ENCODE results near the gene KARS1. TPM values are rescaled to one million over a fixed set of nuclear protein-coding genes. Genes with fewer than 3 reads are reported as not detected.

Gene KARS1
- total RNA-seq, 2 experiments from 2014 or later = 169 to 170 TPM

DNA sequence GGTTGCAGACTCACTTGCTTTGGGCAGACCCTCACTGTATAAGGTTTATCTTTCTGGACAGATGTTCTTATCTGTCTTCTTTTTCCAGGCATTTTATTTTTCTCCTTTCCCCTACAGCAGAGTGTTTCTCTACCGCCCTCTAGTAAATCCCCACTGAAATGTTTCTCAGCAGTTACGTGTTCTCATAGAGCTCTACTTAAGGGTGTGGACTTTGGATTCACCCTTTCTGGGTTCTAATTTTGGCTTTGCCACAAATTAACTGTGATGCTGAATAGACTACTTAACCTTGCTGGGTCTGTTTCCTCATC, 26.3 kb downstream of the KARS1 start:
- POLR2A ChIA-PET = interaction anchor here (1.1 to 7.3 kb wide), 7 partner anchors 10 to 64 kb away, joined by 3 to 184 read pairs (median 20); partner anchors contain the start of genes GABARAPL2, KARS1, TERF2IP and TMEM231
- Mint-ChIP-seq H3K4me1 (peaks cover 67% of the 10 kb centered on the region), H3K9me3 (no peaks in the 10 kb centered on the region), H3K4me3 (peak overlapping the region; percentile 18), H3K27me3 (no peaks in the 10 kb centered on the region), H3K36me3 (ENCODE audit: low read depth) (peaks cover 45% of the 10 kb centered on the region), H3K27ac (peak overlapping the region; percentile 94)
- CTCF ChIA-PET = interaction anchor here (0.7 to 3.5 kb wide), 13 partner anchors 15 to 422 kb away, joined by 3 to 30 read pairs (median 4); partner anchors contain the start of genes GABARAPL2, KARS1, TERF2IP and TMEM170A
- DNase-seq = no peak

DNA sequence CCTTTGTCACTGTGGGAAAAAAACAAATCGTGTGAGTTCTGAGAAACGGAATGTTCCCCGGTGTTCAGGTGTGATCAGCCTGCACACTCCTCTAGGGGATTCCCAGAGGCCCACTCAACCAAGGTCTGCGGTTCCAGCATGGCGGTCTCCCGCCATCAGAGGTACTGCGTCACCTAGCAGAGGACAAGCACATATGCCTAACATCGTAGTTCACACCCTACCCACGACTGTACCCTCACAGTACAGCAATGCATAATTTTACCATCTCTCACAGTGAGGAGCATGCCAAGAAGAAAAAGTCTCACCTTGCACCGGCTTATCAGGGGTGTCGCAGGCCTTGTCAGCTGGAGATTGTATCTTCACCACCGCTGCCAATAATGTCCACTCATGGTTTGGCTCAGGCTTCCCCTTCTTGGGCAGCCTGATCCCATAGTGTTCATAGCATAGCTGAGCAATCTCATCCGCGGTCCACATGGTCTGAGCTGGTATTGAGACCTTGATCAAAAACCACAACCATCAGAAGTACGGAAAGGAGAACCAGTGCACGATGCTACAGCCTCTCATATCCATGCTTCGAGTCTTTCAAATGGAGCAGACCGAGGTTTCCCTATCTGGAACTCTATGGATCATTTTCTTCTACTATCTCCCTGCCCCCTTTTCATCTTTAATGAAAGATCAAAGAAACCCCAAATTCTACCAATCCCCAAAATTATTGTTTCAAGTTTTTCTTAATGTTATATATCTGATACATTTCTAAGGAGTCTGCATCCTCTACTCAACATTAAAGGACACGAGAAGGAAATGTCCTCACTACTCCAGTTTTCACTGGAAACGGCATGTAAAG, 26.9 kb downstream of the KARS1 start:
- Mint-ChIP-seq H3K4me3 (peak overlapping the region; percentile 22), H3K9me3 (no peaks in the 10 kb centered on the region), H3K27me3 (no peaks in the 10 kb centered on the region), H3K36me3 (ENCODE audit: low read depth) (peaks cover 45% of the 10 kb centered on the region), H3K4me1 (peaks cover 66% of the 10 kb centered on the region), H3K27ac (peak overlapping the region; percentile 94)
- CTCF ChIA-PET = interaction anchor here (1.1 to 3.5 kb wide), 9 partner anchors 14 to 421 kb away, joined by 3 to 30 read pairs (median 6); partner anchors contain the start of genes KARS1, TERF2IP and TMEM170A
- POLR2A ChIA-PET = interaction anchor here (1.3 to 7.3 kb wide), 5 partner anchors 20 to 64 kb away, joined by 3 to 184 read pairs (median 20); partner anchors contain the start of genes GABARAPL2, KARS1, TERF2IP and TMEM231
- peak; percentile 47 for DNase-seq

DNA sequence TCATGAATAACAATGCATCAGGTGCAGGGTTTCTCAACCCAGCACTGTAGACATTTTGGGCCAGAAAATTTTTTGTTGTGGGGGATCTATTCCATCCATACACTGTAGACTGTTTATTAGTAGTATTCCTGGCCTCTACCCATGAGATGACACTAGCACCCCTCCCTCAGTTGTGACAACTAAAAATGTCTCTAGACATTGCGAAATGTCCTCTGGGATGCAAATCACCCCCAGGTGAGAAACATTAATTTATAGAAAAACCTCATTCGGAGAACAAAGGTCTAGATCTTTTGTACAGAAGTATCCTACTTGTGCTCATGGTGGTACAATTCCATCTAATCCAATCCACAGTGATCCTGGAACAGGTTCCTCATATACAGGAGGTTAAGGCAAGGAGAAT, 28.7 kb downstream of the KARS1 start:
- Mint-ChIP-seq H3K4me1 (peaks cover 66% of the 10 kb centered on the region), H3K27ac (no peak overlapping the region), H3K36me3 (ENCODE audit: low read depth) (peaks cover 52% of the 10 kb centered on the region), H3K4me3 (no peak overlapping the region), H3K9me3 (no peaks in the 10 kb centered on the region), H3K27me3 (no peaks in the 10 kb centered on the region)
- CTCF ChIA-PET = interaction anchor here (2.1 kb wide), 1 partner anchor 102 kb away, joined by 6 read pairs; no protein-coding TSS in a partner anchor
- POLR2A ChIA-PET = interaction anchor here (7.3 kb wide), 1 partner anchor 30 kb away, joined by 184 read pairs; the partner anchor contains the start of genes KARS1 and TERF2IP
- no peak for DNase-seq

DNA sequence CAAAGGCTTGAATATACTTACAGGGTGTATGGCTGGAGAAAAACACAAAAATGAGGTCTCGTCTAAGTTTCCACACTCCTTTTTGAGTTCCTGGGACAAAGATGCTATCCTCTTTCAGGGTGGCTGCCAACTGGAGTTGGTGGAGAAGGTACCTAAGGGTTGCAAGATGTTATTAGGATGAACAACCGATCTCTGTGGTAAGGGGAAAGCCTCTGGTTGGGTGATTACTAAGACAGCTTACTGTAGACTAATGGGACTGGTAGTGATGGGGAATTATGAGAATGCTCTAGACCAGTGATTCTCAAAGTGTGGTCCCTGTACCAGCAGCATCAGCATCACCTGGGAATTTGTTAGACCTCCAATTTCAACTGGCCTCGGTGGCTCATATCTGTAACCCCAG, 30.3 kb downstream of the KARS1 start:
- H3K27me3 Mint-ChIP-seq = no peaks in the 10 kb centered on the region
- H3K4me1 Mint-ChIP-seq = peaks cover 59% of the 10 kb centered on the region
- H3K4me3 Mint-ChIP-seq = no peak overlapping the region
- ChIA-PET CTCF (interaction anchor here (0.8 to 1.4 kb wide), 2 partner anchors 17 to 147 kb away, joined by 3 read pairs; no protein-coding TSS in a partner anchor), POLR2A (interaction anchor here (7.3 kb wide), 1 partner anchor 31 kb away, joined by 184 read pairs; the partner anchor contains the start of genes KARS1 and TERF2IP)
- no peak for DNase-seq
- H3K9me3 Mint-ChIP-seq = no peaks in the 10 kb centered on the region
- H3K36me3 Mint-ChIP-seq (ENCODE audit: low read depth) = peaks cover 64% of the 10 kb centered on the region
- peak overlapping the region; percentile 89 for H3K27ac Mint-ChIP-seq

DNA sequence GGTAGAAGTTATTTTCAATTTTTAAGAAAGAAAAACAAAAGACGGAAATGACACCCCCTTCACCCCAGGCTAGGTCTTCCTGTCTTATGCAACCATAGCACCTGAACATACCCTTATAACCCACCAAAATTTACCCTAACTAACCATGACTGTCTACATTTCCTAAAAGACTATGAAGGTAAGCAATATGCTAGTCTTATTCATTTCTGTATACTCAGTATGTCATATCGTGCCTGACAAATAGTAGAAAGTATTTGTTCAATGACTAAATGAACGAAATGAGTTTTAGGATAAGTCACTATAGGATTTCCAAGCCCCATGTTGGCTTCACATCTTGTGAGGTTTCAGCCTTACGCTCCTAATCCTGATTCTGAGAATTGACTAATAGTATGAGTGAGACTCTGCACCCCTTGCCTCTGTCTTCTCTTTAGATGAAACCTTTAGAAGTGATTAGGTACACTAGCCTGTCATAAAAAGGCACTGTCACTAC, 30.9 kb downstream of the KARS1 start:
- peak overlapping the region; percentile 26 for H3K4me3 Mint-ChIP-seq
- peaks cover 53% of the 10 kb centered on the region for H3K4me1 Mint-ChIP-seq
- DNase-seq = no peak
- peak overlapping the region; percentile 89 for H3K27ac Mint-ChIP-seq
- POLR2A ChIA-PET = interaction anchor here (1.1 kb wide), 2 partner anchors 31 to 32 kb away, joined by 4 to 6 read pairs; partner anchors contain the start of genes KARS1 and TERF2IP
- no peaks in the 10 kb centered on the region for H3K9me3 Mint-ChIP-seq
- no peaks in the 10 kb centered on the region for H3K27me3 Mint-ChIP-seq
- CTCF ChIA-PET = interaction anchor here (0.8 to 0.9 kb wide), 2 partner anchors 17 to 31 kb away, joined by 3 read pairs; partner anchors contain the start of genes KARS1 and TERF2IP
- peaks cover 66% of the 10 kb centered on the region for H3K36me3 Mint-ChIP-seq (ENCODE audit: low read depth)

DNA sequence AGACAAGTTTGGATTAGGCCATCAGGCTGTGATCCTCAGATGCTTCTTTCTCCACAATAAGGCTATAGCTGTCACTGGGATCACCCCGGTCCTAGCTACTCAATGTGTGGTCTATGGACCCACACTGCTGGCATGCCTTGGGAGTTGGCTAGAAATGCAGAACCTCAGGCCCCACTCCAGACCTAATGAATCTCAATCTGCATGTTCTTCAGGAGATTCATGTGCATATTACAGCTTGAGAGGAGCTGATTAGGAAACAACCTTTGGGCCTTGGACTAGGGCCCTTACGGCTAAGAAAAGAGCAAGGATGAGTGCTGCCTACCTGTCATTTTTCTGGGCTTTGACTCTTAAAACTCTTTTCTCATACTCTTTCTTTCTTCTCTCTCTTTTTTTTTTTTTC, 31.8 kb downstream of the KARS1 start:
- ChIA-PET CTCF (interaction anchor here (0.8 to 1.2 kb wide), 4 partner anchors 9 to 98 kb away, joined by 3 to 7 read pairs (median 4); partner anchors contain the start of genes KARS1 and TERF2IP), POLR2A (interaction anchor here (1.1 kb wide), 4 partner anchors 9 to 49 kb away, joined by 3 to 6 read pairs (median 4); partner anchors contain the start of genes GABARAPL2, KARS1 and TERF2IP)
- DNase-seq = no peak
- H3K4me3 Mint-ChIP-seq = no peak overlapping the region
- H3K36me3 Mint-ChIP-seq (ENCODE audit: low read depth) = peaks cover 68% of the 10 kb centered on the region
- peaks cover 44% of the 10 kb centered on the region for H3K4me1 Mint-ChIP-seq
- H3K9me3 Mint-ChIP-seq = no peaks in the 10 kb centered on the region
- H3K27ac Mint-ChIP-seq = peak overlapping the region; percentile 89
- no peaks in the 10 kb centered on the region for H3K27me3 Mint-ChIP-seq

DNA sequence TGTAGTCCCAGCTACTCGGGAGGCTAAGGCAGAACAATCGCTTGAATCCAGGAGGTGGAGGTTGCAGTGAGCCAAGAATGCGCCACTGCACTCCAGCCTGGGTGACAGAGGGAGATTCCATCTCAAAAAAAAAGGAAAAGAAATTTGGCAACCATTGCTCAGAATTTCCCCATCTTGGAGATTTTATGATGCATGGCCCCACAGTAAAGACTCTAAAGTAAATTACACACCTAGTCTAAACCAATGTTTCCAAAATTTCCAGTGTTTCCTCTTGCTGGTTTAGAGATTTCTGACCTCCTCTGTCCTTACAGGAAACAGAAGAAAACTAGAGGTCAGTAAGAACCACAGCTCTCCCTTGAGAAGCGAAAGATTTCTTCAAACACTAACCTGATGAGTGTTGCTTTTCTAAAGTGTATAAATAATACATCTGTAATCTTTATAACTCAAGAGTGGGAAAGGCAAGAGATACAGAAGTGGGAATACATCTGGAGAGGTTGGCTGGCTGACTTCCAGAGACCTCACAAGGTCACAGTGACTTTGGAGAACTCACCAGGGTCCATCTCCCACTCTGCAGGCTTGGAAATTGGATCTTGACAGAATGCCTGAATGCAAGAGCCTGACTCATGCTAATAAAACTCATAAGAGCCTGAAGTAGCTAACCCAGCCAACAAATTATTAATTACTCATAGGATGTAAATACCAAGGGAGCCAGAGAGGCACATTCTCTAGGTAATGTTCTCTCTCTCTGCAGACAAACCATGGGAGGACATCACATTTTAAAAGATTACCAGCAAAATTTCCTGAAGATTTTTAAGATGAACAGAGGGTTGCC, 33.2 kb downstream of the KARS1 start:
- no peak for DNase-seq
- H3K27me3 Mint-ChIP-seq = no peaks in the 10 kb centered on the region
- H3K4me1 Mint-ChIP-seq = peaks cover 36% of the 10 kb centered on the region
- peaks cover 69% of the 10 kb centered on the region for H3K36me3 Mint-ChIP-seq (ENCODE audit: low read depth)
- no peak overlapping the region for H3K27ac Mint-ChIP-seq
- no peak overlapping the region for H3K4me3 Mint-ChIP-seq
- no peaks in the 10 kb centered on the region for H3K9me3 Mint-ChIP-seq
- ChIA-PET POLR2A (interaction anchor here (1.1 kb wide), 1 partner anchor 8 kb away, joined by 3 read pairs; no protein-coding TSS in a partner anchor), CTCF (no interaction called here)

DNA sequence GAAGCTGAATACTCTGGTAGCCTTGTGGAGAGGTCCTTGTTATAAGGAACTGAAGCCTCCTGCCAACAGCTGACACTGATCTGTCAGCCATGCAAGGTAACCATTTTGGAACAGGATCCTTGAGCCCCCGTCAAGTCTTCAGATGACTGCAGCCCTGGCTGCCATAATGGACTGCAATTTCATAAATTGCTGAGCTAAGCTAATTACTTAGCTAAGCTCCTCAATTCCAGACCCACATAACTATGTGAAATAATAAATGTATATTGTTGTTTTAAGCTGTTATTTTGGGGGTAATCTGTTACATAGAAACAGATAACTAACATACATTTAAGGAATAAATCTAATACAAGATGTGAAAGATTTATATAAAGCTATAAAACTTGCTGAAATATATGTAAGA, 41.0 kb downstream of the KARS1 start:
- Mint-ChIP-seq H3K4me1 (no peaks in the 10 kb centered on the region), H3K9me3 (peaks cover 13% of the 10 kb centered on the region), H3K36me3 (ENCODE audit: low read depth) (peaks cover 60% of the 10 kb centered on the region), H3K27ac (no peak overlapping the region), H3K27me3 (no peaks in the 10 kb centered on the region), H3K4me3 (no peak overlapping the region)
- CTCF ChIA-PET = interaction anchor here (0.8 to 1.8 kb wide), 6 partner anchors 9 to 141 kb away, joined by 3 to 6 read pairs (median 4); no protein-coding TSS in a partner anchor
- POLR2A ChIA-PET = interaction anchor here (1.1 to 1.4 kb wide), 2 partner anchors 9 to 16 kb away, joined by 3 to 5 read pairs; partner anchors contain the start of gene ADAT1
- DNase-seq = no peak

DNA sequence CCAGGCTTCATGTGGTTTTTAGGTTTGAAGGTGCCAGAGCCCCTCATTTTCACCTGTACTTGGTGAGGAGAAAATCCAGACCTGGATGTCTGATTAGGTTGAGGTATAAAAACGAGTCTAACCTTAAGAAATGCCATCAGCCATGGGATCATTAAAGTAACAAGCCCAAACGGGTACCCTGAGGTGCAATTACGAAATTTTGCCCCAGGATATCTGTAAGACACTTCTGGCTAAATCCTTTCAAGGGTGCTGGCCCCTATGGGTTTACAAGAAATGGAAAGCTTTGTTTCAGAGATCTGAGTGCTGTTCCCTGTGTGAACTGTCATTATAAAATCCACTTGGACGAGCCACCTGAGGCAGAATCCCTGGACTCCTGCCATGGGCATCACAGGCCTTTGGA, 44.2 kb downstream of the KARS1 start:
- peaks cover 13% of the 10 kb centered on the region for H3K9me3 Mint-ChIP-seq
- DNase-seq = no peak
- H3K27me3 Mint-ChIP-seq = no peaks in the 10 kb centered on the region
- H3K4me1 Mint-ChIP-seq = no peaks in the 10 kb centered on the region
- ChIA-PET CTCF (no interaction called here), POLR2A (no interaction called here)
- peaks cover 63% of the 10 kb centered on the region for H3K36me3 Mint-ChIP-seq (ENCODE audit: low read depth)
- no peak overlapping the region for H3K27ac Mint-ChIP-seq
- H3K4me3 Mint-ChIP-seq = no peak overlapping the region

DNA sequence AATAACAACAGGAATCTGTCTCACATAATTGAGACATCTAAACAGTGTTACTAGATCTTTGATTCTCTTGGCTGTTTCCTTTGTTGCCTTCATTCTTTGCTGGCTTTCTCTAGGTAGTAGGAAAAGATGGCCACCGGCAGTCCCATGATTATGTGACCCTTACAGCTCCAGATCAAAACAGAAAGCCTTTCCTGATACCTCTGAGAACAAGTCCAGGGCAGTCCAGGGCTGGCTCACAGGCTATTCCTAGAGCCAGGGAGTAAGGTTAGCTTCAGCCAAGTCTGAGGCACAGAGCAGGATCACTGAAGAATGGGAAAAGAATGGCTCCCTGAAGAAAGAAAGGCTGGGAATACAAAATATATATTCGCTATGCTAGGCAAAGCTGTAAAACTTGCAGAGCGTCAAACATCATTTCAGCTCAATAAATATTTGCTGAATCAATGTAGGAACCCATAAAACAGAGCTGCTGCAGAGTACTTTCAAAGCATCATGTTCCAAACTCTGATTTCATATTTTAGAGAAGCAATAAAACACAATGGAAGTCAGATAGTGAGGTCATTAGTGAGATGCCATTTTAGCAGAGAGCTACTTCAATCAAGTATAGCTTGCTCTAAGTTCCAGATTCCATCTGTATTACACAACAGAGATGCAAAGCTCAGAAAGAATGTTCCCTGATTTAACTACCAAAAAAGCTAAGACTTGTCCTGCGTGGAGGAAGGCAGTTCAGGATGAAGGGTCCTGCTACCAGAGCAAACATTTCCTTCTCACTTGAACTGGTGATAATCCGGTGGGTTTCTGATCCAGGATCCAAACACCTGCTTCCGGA, 47.8 kb downstream of the KARS1 start:
- no peak overlapping the region for H3K4me3 Mint-ChIP-seq
- H3K27me3 Mint-ChIP-seq = no peaks in the 10 kb centered on the region
- H3K27ac Mint-ChIP-seq = no peak overlapping the region
- peaks cover 3% of the 10 kb centered on the region for H3K4me1 Mint-ChIP-seq
- POLR2A ChIA-PET = interaction anchor here (0.9 kb wide), 1 partner anchor 11 kb away, joined by 3 read pairs; no protein-coding TSS in a partner anchor
- no peak for DNase-seq
- CTCF ChIA-PET = interaction anchor here (1.0 kb wide), 1 partner anchor 17 kb away, joined by 3 read pairs; no protein-coding TSS in a partner anchor
- H3K36me3 Mint-ChIP-seq (ENCODE audit: low read depth) = peaks cover 61% of the 10 kb centered on the region
- H3K9me3 Mint-ChIP-seq = peaks cover 13% of the 10 kb centered on the region

Data from activated CD4-positive, alpha-beta memory T cell treated with anti-CD3 and anti-CD28 coated beads, Interleukin-2, amount 10 ng/mL, durations not matched to agents 7 days and 5 days (primary cell).